K562 (cell line): ENCODE data around the gene DHTKD1. TPM values are rescaled to one million over a fixed set of nuclear protein-coding genes. Genes with fewer than 3 reads are reported as not detected.
A peak's percentile ranks its signal among the peaks of the same experiment; 100 is the strongest.

Experiments
- ATAC-seq: fragments of 200-7000 bp; cut with Tn5 transposase; 3 replicates; pipeline ENCODE4 v1.9.1; 2020; ENCODE audit warnings: moderate library complexity
- BruUV-seq: library from RNA; stranded (reverse); fragments of 400-500 nt; replicated peaks from 2 replicates; lab custom pipeline; 2021; lab: Mats Ljungman, UMichigan
- CTCF ChIA-PET: fragments of 300-600 bp; formaldehyde crosslinking; extraction: SDS; loops from one replicate; lab custom pipeline; 2021; ENCODE audit warnings: low intra/inter-chr PET ratio; lab: Yijun Ruan, JAX
- POLR2A ChIA-PET: fragments of 300-600, 350-650 bp; sonication (Branson Sonifier 250); formaldehyde crosslinking; extraction: SDS; loops from one replicate; lab custom pipeline; 2021; ENCODE audit warnings: antibody characterized with exemption, inconsistent platforms; lab: Yijun Ruan, JAX
- DNase-seq, 4 experiments: peaks; one replicate each; pipeline versions ENCODE4 v3.0.0 to v3.0.0-alpha.2; 2011 to 2018; ENCODE audit warnings: low spot score in 3 of 4, mixed read lengths in 3 of 4; ENCODE audit errors: extremely low read depth in 1 of 4
- FAIRE-seq: peaks from 2 replicates; lab custom pipeline; 2011; peaks lifted over from hg19 to GRCh38; lab: Jason Lieb, UNC
- H2AFZ ChIP-seq: 2 replicates; pipeline ENCODE4 v1.6.0; 2011; ENCODE audit warnings: low read depth, low read length, control low read depth, inconsistent platforms
- H3K27ac ChIP-seq: fragments of 200-600 bp; 3 replicates; pipeline ENCODE4 v1.8.0; 2011; ENCODE audit warnings: low read depth, mild to moderate bottlenecking, control low read depth, inconsistent platforms, low read length, moderate library complexity, mixed read lengths; ENCODE audit errors: extremely low read depth
- H3K27me3 ChIP-seq, 2 experiments: fragments of 300-600 bp in 1 of 2; 2 replicates in 1 of 2; 3 replicates in 1 of 2; pipeline versions ENCODE4 v1.6.0 to v1.8.0; 2011; ENCODE audit warnings: inconsistent platforms in 2 of 2, low read length in 2 of 2, mild to moderate bottlenecking in 1 of 2, mixed read lengths in 1 of 2, moderate library complexity in 1 of 2; ENCODE audit not compliant: control insufficient read depth in 2 of 2, insufficient read depth in 2 of 2
- H3K36me3 ChIP-seq: fragments of 300-600 bp; 3 replicates; pipeline ENCODE4 v1.8.0; 2011; ENCODE audit warnings: mild to moderate bottlenecking, low read length, inconsistent platforms; ENCODE audit not compliant: control insufficient read depth, insufficient read depth
- H3K4me1 ChIP-seq, 2 experiments: fragments of 200-600 bp in 1 of 2; replicated peaks in 1 of 2; 2 replicates in 1 of 2; 3 replicates in 1 of 2; pipeline versions ENCODE4 v1.5.1 to v1.8.0; 2011; ENCODE audit warnings: inconsistent platforms in 2 of 2, low read length in 2 of 2, mild to moderate bottlenecking in 1 of 2, mixed read lengths in 1 of 2, moderate library complexity in 1 of 2; ENCODE audit not compliant: control insufficient read depth in 2 of 2, insufficient read depth in 2 of 2
- H3K4me2 ChIP-seq: 2 replicates; pipeline ENCODE4 v1.6.1; 2011; ENCODE audit warnings: low read length, control low read depth, inconsistent platforms, mixed read lengths; ENCODE audit not compliant: insufficient read depth
- H3K4me3 ChIP-seq: fragments of 200-600 bp; sonication (generic), shearing (Covaris generic); 2 replicates; pipeline ENCODE4 v1.5.1; 2016; ENCODE audit warnings: control low read depth, inconsistent platforms
- H3K79me2 ChIP-seq: fragments of 200-600 bp; 3 replicates; pipeline ENCODE4 v1.8.0; 2011; ENCODE audit warnings: low read length, inconsistent platforms; ENCODE audit not compliant: control insufficient read depth, insufficient read depth
- H3K9ac ChIP-seq, 2 experiments: 2 replicates each; pipeline versions ENCODE4 v1.6.0 to v1.6.1; 2011; ENCODE audit warnings: low read depth in 2 of 2, low read length in 2 of 2, control low read depth in 1 of 2, inconsistent platforms in 1 of 2, mild to moderate bottlenecking in 1 of 2, mixed read lengths in 1 of 2; ENCODE audit not compliant: insufficient read depth in 1 of 2
- H3K9me1 ChIP-seq: one replicate; pipeline ENCODE4 v1.6.0; 2011; ENCODE audit warnings: inconsistent platforms, mild to moderate bottlenecking, low read length, moderate library complexity; ENCODE audit not compliant: control insufficient read depth, insufficient read depth
- H3K9me3 ChIP-seq: replicated peaks from 2 replicates; pipeline ENCODE4 v1.5.1; 2011; ENCODE audit warnings: low read depth, low read length, inconsistent platforms; ENCODE audit not compliant: control insufficient read depth, insufficient read depth
- H4K20me1 ChIP-seq: replicated peaks from 2 replicates; pipeline ENCODE4 v1.6.1; 2011; ENCODE audit warnings: low read length, inconsistent platforms, mixed read lengths; ENCODE audit not compliant: control insufficient read depth, insufficient read depth
- CBX5 ChIP-seq: IDR thresholded peaks from 2 replicates; pipeline ENCODE4 v1.6.1; 2014; ENCODE audit warnings: low read depth, borderline replicate concordance
- GATAD2A ChIP-seq: fragments of 450-650 bp; IDR thresholded peaks from 2 replicates; pipeline ENCODE4 v1.6.1; 2017
- GATAD2B ChIP-seq: fragments of 450-650 bp; IDR thresholded peaks from 2 replicates; pipeline ENCODE4 v1.6.1; 2017; ENCODE audit warnings: mild to moderate bottlenecking, borderline replicate concordance
- HMG20B ChIP-seq: fragments of 250-450 bp; sonication (Bioruptor Pico); IDR thresholded peaks from 2 replicates; pipeline ENCODE4 v1.5.0; 2021; ENCODE audit warnings: mild to moderate bottlenecking
- KLF1 ChIP-seq: fragments of 450-650 bp; IDR thresholded peaks from 2 replicates; pipeline ENCODE4 v1.6.1; 2016; ENCODE audit warnings: missing genetic modification characterization, missing compliant biosample characterization
- NEUROD1 ChIP-seq: fragments of 150-350 bp; IDR thresholded peaks from 2 replicates; pipeline ENCODE4 v1.6.1; 2014; ENCODE audit warnings: borderline replicate concordance, low read length, low read depth; ENCODE audit not compliant: partially characterized antibody
- POU5F1 ChIP-seq: fragments of 150-350 bp; IDR thresholded peaks from 2 replicates; pipeline ENCODE4 v1.6.1; 2014; ENCODE audit warnings: borderline replicate concordance, low read length, low read depth, mild to moderate bottlenecking; ENCODE audit not compliant: partially characterized antibody
- SRF ChIP-seq, 2 experiments: fragments of 250-450, 450-650 bp in 1 of 2; sonication (Bioruptor Pico) in 1 of 2; sonication (generic) in 1 of 2; formaldehyde crosslinking; IDR thresholded peaks; 2 replicates each; pipeline versions ENCODE4 v1.5.0 to v1.5.1; 2020 to 2022; ENCODE audit warnings: mild to moderate bottlenecking in 1 of 2, missing genetic modification reagents in 1 of 2
- YBX1 ChIP-seq: fragments of 450-650 bp; IDR thresholded peaks from 2 replicates; pipeline ENCODE4 v1.7.1; 2016; ENCODE audit warnings: mild to moderate bottlenecking
- ZFPM2 ChIP-seq: fragments of 250-450 bp; sonication (Bioruptor Pico); IDR thresholded peaks from 2 replicates; pipeline ENCODE4 v1.5.1; 2022; ENCODE audit warnings: mild to moderate bottlenecking
- ZKSCAN3 ChIP-seq: fragments of 250-450 bp; sonication (Bioruptor Pico); IDR thresholded peaks from 2 replicates; pipeline ENCODE4 v1.4.0; 2020
- ZNF146 ChIP-seq: IDR thresholded peaks from one replicate; pipeline ENCODE4 v1.6.1; 2018; ENCODE audit warnings: missing compliant biosample characterization; ENCODE audit not compliant: unreplicated experiment
- ZNF75A ChIP-seq: fragments of 450-650 bp; formaldehyde crosslinking; IDR thresholded peaks from 2 replicates; pipeline ENCODE4 v1.4.0; 2020; ENCODE audit warnings: mild to moderate bottlenecking
- WGBS: fragments of 100-300 bp; shearing (Covaris generic); methylation state at CpG from one replicate; pipeline ENCODE4 v1.1.6; 2016; ENCODE audit warnings: low coverage, mixed read lengths; ENCODE audit not compliant: insufficient coverage; ENCODE audit errors: missing lambda C conversion rate; 5-methylcytosine and 5-hydroxymethylcytosine counted together
- in situ Hi-C: fragments of 300-500 bp; cut with MboI; formaldehyde crosslinking; loops from 4 replicates; pipeline ENCODE4 v1.15.0; 2018; ENCODE audit warnings: inconsistent platforms, mixed read lengths
- intact Hi-C: fragments of 100-400 bp; cut with micrococcal nuclease; formaldehyde crosslinking; loops from 2 replicates; pipeline ENCODE4 v1.14.2; 2022
- polyA plus RNA-seq, 8 experiments: library from polyadenylated mRNA; depleted of rRNA in 4 of 8; stranded (reverse) in 5 of 8; unstranded in 3 of 8; fragments of >200 nt; fragmentation: Nextera tagmentation in 2 of 8; fragmentation: Illumina TruSeq in 1 of 8; extraction: Ambion mirVana in 2 of 8; extraction: Trizol in 1 of 8; gene quantifications; 2 replicates each; pipeline versions ENCODE4 v1.2.1 to v1.2.3, GENCODE V29; 2011 to 2014; ENCODE audit warnings: inconsistent platforms in 1 of 8, missing spikeins in 1 of 8
- total RNA-seq, 7 experiments: library from RNA; depleted of rRNA in 6 of 7; stranded (reverse); fragments of >200 nt in 6 of 7; fragmentation: Illumina TruSeq in 2 of 7; extraction: Trizol in 2 of 7; gene quantifications; 2 replicates each; pipeline versions ENCODE4 v1.2.1 to v1.2.3, GENCODE V29; 2011 to 2021; ENCODE audit warnings: low replicate concordance in 1 of 7
- TF ChIP-seq, protein P1 (sequence below), 2 experiments: fragments of 450-650 bp; conservative IDR thresholded peaks; 2 replicates each; pipeline ENCODE4 v1.6.1; 2017; ENCODE audit warnings: mild to moderate bottlenecking in 2 of 2, moderate library complexity in 2 of 2

The DHTKD1 gene
- total and polyA plus RNA-seq, 9 of the 15 experiments (the other 6 are each of a cell fraction or from before 2014, with no cell fraction given), result 3.1 to 19.7 (median 6.8) TPM

DNA sequence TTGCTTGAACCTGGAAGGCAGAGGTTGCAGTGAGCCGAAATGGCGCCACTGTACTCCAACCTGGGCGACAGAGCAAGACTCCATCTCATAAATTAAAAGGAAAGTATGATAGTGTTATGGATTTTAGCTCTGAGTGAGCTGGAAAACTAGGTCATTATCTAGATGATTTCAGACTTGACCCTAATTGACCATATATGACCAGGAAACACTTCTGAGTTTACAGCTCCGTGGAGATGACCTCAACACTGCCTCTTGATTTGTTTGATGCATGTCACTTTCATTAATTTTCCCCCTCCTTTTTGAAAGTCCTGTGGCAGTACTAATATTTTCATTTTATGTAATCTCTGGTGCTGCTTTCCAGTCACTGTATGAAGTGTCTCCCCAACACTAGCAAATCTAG is 52.9 kb downstream of the DHTKD1 start:
- Histone ChIP-seq H3K9me3 (no peaks in the 10 kb centered on the region), H2AFZ (no peak overlapping the region), H3K9ac (no peak overlapping the region), H4K20me1 (no peaks in the 10 kb centered on the region), H3K4me1 (no peaks in the 10 kb centered on the region), H3K4me2 (no peak overlapping the region), H3K79me2 (no peaks in the 10 kb centered on the region)
- ChIA-PET CTCF (no interaction called here), POLR2A (interaction anchor here (0.6 to 1.2 kb wide), 2 partner anchors 8 to 48 kb away, joined by 3 read pairs; no protein-coding TSS in a partner anchor)
- no peak for FAIRE-seq
- 64% methylated on average over 4 of the region's 4 CpGs for WGBS
- in situ Hi-C loops, result no loop called here
- TF ChIP-seq SRF (CRISPR knock-in tag; IDR thresholded peaks at IDR 0.05), result peak in 1 of 2 experiments; percentile 41; a peak in 1 of 4 replicates
- TF ChIP-seq ZFPM2 (CRISPR knock-in tag), result no peak
- TF ChIP-seq, all 486 proteins: peak for 1
- DNase-seq (no peak), ATAC-seq (no peak)
- Histone ChIP-seq H3K27me3 (no peaks in the 10 kb centered on the region), H3K36me3 (peaks cover 6% of the 10 kb centered on the region; the same call in 1 of the 3 replicates), H3K4me3 (no peak overlapping the region), H3K9me1 (no peaks in the 10 kb centered on the region), H3K27ac (no peak overlapping the region)
- intact Hi-C loops, result no loop called here
- BruUV-seq, result no TSS peak

DNA sequence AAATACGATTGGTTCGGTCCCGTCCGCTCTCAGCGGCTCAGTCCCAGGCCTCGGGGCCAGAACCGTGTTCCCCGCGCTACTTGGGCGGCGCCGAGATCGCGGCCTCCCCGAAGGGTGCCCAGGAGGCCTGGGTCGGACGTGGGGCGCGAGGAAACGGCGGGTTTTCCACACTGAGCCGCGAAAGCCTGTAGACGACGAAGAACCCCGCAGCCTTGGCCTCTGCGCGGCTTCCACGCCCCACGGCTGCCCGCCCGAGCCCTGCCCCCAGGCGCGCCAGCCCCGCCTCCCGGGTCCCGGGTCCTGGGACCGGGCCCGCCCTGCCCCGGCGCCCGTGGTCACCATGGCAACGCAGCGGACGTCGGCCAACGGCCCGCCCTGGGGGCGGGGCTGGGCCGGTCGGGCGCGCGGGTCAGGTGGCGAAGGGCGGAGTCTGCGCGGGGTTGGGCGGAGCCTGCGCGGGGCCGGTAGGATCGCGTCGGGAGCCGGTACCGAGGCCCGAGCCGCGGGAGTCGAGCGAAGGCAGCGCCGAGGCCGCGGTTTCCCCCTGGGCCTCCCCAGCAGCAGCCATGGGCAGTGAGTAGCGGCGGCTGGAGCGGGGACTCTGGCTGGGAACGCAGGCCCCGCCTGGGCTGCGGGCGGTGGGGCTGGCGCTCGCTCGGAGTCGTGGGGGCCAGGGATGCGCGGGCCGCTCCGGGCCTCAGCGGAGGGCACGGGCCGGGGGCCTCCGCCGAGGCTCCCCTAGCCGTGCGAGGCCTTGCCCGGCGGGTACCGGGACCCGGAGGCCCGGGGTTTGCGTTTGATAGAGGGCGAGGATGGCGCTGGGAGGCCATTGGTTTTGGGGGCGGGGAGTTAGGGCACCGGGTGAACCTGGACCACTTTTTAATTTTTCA is 60.7 kb downstream of the DHTKD1 start, which contains the start of gene SEC61A2:
Gene SEC61A2 (plus strand): TSS at position 456 of the 890 bp plus-strand sequence. CDS start 111 bp downstream, at position 567.
- Histone ChIP-seq H3K4me2 (peak within 1 kb of the TSS; percentile 96), H3K9me3 (no peaks in the 10 kb centered on the region), H3K4me1 (peaks cover 7 to 24% of the 10 kb centered on the region in 2 experiments; a peak in 4 of 5 replicates), H4K20me1 (no peaks in the 10 kb centered on the region), H3K36me3 (peaks cover 5% of the 10 kb centered on the region; the same call in 1 of the 3 replicates), H3K27me3 (no peaks in the 10 kb centered on the region), H3K27ac (peak within 1 kb of the TSS; percentile 94), H3K9me1 (no peaks in the 10 kb centered on the region), H2AFZ (peak within 1 kb of the TSS; percentile 99), H3K9ac (peak within 1 kb of the TSS; percentile 81 to 98), H3K79me2 (0 out of 3 replicates have a peak, but pooled peaks cover 5% of the 10 kb centered on the region), H3K4me3 (peak within 1 kb of the TSS; percentile 98)
- FAIRE-seq (peak; percentile 42), ATAC-seq (peak; percentile 96), DNase-seq (peak; percentile 95 to 100 (median 100))
- ChIA-PET CTCF (no interaction called here), POLR2A (interaction anchor here (0.7 to 1.3 kb wide), 2 partner anchors 11 kb away, joined by 3 to 4 read pairs; no protein-coding TSS in a partner anchor)
- under 1% methylated on average over 64 of the region's 108 CpGs for WGBS
- intact Hi-C loops, result loop anchor here (5.0 kb wide), 1 partner anchor 57 kb away; no protein-coding TSS in a partner anchor
- in situ Hi-C loops, result no loop called here
- no TSS peak for BruUV-seq
- TF ChIP-seq YBX1 (no peak), HMG20B (CRISPR knock-in tag) (no peak), ZNF75A (CRISPR knock-in tag) (no peak), NEUROD1 (no peak), CBX5 (no peak), GATAD2A (no peak), ZKSCAN3 (CRISPR knock-in tag) (no peak), KLF1 (tag) (peak; percentile 66; the same call in 1 of the 2 replicates), ZNF146 (CRISPR knock-in tag) (no peak), GATAD2B (peak; percentile 90), POU5F1 (no peak)
- TF ChIP-seq, protein P1, sequence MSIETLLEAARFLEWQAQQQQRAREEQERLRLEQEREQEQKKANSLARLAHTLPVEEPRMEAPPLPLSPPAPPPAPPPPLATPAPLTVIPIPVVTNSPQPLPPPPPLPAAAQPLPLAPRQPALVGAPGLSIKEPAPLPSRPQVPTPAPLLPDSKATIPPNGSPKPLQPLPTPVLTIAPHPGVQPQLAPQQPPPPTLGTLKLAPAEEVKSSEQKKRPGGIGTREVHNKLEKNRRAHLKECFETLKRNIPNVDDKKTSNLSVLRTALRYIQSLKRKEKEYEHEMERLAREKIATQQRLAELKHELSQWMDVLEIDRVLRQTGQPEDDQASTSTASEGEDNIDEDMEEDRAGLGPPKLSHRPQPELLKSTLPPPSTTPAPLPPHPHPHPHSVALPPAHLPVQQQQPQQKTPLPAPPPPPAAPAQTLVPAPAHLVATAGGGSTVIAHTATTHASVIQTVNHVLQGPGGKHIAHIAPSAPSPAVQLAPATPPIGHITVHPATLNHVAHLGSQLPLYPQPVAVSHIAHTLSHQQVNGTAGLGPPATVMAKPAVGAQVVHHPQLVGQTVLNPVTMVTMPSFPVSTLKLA (conservative IDR thresholded peaks at IDR 0.05), result no peak; a peak in 1 of 4 replicates
